ENCODE results near the gene AQP1. TPM values are rescaled to one million over a fixed set of nuclear protein-coding genes. Genes with fewer than 3 reads are reported as not detected.

AQP1 gene
- total RNA-seq, 1 donor from 2014 or later, result 6.9 TPM

DNA sequence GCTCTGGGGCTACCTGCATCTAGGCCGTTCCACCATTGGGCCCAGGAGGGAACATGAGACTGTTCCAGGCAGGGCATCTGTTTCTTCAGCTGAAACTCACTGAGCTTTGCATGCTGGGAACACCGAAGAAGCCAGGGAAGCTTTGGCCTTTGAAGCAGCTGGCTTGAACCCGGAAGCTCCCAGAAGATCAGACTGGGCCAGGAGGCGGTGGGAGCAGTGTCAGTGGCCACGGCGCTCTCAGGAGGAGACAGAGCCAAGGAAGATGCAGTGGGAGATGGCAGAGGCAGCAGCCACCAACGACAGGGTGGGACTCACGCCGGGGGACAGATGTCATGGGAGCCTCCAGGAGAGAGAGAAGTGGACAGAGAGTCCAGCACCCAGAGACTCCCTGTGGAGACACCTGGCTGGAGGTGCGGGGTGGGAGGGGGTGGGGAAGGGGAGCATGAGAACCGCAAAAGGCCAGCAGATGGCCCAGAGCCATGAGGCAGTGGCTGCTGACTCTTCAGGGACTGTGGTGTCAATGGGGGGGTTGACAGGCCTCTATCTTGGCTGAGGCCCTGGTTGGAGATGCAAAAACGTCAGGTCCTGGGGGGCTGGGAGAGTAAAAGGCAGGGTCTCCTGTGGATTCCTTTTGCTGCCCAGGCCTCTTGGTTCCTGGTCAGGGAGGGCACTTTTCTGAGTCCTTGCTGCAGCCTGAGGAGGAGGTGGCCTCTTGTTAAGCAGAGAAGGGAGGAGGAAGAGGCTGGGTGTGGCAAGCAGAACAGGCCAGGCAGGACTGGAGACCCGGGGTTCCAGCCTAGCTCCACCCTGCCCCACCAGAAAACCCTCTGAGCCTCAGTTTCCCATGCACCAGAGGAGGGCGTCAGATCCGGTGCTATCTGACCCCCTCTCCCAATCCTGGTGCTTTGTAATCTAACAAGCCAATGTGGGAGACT lies 6.3 kb upstream of the AQP1 start:
- DNase-seq (ENCODE audit: extremely low read depth, low read depth, low spot score), result no peak

DNA sequence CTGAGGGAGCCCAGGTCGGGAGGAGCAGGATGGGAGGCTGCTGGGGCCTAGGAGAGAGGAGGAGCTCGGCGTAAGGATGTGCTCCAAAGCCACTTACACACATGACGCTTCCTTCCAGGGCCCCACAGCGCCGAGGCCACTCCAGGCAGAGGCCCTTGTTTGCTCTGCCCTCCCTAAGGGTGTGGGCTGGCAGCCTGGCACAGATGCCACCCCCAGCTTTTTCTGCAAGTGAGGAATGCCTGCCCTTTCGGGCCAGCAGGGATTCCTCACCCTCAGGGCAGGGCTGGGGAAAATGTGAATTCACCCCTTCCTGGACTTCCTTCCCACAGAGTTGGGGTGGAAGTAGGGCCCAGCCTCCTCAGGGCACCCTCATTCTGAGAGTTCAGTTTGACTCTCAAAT lies 5.6 kb upstream of the AQP1 start:
- no peak for DNase-seq (ENCODE audit: extremely low read depth, low read depth, low spot score)

DNA sequence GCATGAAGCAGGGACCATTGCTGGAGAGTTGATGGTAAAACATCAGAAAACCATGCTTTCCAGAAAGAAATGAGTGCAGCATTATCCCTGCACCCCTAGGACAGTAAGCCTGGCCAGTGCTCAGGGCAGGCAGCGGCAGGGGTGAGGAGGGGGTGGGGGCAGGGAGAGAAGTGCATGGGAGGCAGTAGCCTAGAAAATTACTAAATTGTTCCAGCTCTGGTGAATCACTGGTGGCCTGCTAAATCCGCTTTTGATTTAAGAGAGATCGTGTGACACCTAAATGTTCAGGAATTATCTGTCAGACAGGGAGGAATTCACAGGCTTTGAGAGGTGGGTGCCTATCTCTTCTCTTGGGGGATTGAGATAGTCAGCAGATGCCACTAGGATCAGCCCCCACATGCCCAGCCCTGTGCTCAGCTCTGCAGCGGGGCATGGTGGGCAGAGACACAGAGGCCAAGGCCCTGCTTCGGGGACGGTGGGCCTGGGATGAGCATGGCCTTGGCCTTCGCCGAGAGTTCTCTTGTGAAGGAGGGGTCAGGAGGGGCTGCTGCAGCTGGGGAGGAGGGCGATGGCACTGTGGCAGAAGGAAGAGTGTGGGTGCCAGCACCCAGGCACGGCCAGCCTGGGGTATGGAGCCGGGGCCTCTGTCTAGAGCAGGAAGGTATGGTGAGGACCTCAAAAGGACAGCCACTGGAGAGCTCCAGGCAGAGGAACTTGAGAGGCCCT lies 5.0 kb upstream of the AQP1 start:
- no peak for DNase-seq (ENCODE audit: extremely low read depth, low read depth, low spot score)

DNA sequence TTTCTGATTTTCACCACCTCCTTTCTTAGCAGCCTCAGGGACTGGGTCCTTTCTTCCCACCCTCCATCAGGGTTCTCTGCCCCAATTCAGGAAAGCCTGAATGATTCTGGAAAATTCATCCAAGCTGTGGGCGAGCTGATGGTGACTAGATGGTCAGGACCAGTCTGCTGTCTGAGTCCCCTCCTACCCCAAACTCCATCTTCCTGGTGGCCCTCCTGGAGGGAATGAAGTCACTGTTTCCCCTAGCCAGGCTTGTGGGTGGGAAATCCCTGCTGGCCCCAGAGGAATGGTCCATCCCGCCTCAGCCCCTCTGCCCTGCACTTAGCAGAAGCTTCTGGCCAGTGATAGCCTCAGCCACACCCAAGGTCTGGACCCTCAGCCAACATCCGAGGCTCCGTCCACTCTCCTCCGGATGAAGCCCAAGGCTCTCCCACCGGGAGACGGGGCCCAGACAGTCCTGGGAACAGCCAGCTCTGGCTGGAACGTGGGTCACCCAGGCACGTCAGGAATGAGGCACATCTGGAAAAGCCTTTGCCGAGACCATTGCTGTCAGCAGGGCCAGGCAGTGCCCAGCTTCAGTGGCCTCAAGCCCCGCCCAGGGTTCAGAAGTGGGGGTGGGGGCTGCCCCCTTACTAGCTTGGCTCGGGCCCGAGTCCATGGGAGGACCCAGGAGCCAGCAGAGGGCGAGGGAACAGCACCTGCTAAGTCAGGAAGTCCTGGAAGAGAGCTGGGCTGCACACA lies 4.0 kb upstream of the AQP1 start:
- DNase-seq (ENCODE audit: extremely low read depth, low read depth, low spot score), result no peak

DNA sequence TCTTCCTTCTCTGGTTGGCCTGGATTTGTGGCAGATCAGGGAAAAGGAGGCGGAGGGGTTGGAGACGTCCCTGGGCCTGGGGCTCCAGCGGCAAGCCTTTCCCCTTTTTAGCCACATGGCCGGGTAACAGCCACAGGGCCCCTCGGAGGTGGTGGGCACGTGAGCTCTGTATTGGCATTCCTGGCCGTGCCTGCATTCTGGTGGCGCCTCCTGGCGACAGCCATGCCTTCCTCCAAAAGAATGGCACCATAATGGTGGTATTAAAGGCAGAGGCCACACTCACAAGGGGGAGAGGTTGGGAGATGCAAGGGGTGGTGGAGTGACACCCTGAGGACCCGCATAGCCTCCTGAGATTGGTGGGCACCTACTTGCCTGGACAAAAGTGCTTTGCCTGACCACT lies 3.0 kb upstream of the AQP1 start:
- no peak for DNase-seq (ENCODE audit: extremely low read depth, low read depth, low spot score)

DNA sequence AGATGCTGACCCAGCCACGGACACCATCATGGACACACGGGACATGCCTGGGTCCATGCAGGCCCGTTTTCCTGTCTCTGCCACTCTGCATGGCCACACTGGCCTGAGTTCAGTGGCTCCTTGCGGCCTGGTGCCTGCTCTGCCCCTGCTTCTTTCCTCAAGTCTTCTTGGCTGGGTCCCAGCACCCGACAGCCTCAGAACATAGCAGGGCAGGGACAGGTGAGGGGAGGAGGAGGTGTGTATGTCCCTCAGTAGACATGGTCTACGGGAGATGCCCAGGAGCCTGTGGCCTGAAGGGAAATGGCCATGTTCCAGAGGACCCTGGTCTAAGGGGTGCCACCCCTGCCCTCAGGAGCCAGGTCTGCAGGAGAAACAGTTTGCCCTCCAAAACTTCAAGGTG lies 2.2 kb upstream of the AQP1 start:
- no peak for DNase-seq (ENCODE audit: extremely low read depth, low read depth, low spot score)

DNA sequence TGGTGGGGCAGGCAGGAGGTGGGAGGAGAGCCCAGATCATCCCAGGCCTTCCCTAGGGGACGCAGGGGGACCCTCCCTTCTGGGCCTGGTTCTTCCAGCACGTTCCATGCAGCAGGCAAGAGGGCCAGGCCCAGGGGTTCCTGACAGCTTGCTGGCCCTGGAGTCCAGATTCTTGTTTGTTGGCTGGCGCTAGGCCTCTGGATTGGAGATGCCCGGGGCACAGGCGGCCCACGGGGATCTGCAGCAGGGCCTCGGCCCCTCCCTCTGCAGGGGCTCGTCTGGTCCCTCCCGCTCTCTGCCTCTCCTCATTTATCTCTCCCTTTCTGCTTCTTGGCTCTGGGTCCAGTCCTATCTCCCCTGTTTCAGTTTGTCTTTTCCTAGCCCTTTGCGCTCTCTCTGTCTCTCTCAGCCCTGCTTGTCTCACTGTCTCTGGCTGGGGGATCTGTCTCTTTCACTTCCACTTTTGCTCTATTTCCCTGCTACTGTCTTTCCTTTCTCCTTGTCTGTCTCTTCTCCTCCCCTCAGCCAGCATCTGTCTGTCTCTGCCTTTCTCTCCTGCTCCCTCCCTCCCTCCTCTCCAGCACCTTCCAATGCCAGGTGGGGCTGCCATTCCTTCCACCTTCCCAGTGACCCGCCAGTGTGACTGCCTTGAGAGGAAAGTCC lies 1.1 kb upstream of the AQP1 start:
- DNase-seq (ENCODE audit: extremely low read depth, low read depth, low spot score), result no peak

DNA sequence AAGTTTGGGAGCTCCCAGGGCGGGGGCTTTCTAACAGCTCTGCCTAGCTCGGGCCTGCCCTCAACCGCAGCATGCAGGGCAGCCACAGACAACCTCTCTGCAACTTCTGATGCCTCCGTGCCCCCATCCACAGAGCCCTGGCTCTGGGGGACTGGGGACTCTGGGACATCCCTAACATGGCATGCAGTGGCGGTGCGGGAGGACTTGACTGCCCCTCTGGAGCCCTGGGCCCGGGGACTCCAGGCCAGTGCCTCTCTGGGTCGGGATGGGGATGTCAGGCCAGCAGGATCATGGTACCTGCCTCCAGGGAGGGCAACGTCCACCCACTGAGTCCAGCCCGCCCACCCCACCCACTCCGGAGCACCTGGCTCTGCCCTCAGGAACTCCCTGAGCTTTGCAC lies 520 bp upstream of the AQP1 start:
- no peak for DNase-seq (ENCODE audit: extremely low read depth, low read depth, low spot score)

DNA sequence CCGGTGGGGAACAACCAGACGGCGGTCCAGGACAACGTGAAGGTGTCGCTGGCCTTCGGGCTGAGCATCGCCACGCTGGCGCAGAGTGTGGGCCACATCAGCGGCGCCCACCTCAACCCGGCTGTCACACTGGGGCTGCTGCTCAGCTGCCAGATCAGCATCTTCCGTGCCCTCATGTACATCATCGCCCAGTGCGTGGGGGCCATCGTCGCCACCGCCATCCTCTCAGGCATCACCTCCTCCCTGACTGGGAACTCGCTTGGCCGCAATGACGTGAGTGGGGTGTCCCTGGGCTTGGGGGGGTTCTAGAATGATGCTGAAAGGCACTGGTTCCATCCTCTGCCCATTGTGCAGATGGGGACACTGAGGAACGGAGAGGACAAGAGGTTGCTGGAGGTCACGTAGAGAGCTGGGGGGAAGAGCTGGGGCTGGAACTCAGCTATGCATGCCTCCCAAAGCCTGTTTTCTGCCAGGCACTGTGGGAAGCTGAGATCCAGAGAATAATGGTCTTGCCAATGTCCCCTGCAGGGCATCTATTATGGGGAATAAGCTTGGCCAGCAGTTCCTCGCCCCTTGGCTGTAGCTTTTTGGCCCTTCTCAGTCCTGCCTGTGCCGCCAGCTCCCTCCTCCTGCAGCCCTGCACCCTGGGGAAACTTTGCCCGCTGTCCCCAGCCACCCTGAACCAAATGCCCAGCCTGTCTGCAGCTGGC lies 523 bp downstream of the AQP1 start:
- no peak for DNase-seq (ENCODE audit: extremely low read depth, low read depth, low spot score)

DNA sequence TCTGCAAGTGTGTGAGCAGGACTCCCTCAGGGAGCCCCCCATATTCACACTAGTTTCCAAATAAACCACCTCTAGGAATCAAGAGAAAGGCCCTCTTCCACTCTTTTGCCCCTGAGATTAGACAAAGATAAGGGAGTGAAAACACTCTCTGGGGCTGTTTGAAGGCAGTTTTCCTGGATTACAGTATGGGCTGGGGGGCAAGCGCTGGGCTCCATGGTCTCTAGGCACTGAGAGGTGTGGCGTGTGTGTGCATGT lies 1.0 kb downstream of the AQP1 start:
- no peak for DNase-seq (ENCODE audit: extremely low read depth, low read depth, low spot score)

DNA sequence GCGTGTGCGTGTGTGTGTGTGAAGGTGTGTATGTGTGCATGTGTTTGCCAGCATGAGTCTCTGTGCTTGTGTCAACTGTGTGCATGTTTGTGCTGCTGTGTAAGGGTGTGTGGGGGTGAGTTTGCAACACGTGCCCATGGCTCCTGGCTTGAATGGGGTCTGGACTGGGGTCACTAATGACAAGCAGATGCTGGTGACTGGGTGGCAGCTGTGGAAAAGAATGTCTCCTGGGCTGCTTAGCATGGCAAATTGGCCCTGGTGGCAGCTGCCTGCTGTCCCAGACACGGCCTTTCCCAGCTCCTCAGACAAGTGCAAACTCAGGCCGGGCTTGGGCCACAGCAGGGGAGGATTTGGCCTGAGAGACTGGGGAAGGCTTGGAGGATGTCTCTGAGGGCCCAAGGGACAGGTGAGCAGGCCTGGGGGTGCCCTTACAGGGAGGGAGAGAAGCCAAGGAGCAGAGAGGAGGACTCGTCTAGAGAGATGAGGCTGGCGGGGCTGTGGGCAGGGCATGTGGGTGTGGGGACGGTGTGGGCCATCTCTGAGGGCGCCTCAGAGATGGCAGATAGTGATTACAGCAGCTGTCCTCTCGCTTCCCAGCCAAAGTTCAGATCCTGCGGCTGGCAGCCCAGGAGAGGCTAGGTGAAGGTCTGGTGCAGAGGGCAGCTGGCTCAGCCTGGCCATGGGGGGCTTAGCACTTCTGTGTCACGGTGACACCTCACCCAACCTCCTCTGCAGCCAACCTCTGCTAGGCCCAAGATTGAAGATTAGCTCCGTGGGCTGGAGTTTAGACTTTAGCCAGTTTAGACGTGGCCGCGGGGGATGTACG lies 1.5 kb downstream of the AQP1 start:
- DNase-seq (ENCODE audit: extremely low read depth, low read depth, low spot score), result no peak

DNA sequence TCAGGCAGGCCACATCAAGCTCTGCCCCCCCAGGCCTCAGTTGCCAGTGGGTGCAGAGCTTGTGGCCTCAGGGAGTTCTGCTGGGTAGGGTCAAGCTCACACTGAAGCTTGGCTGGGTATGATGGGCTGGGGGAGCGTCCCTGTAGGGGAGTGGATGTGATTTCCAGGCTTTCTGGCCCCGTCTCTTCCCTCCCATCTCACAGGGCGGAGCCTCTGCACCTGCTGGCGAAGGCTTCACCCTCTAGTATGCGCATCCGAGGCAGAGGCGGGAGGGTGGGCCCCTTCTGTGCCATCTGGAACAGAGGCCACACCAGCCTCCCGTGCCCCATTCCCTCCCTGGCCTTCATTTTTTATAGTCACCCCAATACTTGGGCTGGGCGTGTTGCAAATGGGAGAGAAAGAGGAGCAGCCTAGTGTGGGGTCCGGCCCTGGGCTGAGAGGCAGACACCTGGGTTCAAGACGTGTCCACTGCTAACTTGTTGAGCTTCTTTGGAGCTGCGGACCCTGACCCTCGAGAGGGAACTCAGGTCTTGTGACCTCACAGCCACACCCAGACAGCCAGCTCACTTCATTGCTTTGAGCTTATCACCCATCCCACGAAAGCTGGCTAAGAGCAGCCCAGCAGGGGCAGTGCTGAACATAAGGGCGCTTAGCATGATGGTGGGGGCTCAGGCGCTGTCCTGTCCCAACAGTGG lies 2.3 kb downstream of the AQP1 start:
- DNase-seq (ENCODE audit: extremely low read depth, low read depth, low spot score), result no peak

DNA sequence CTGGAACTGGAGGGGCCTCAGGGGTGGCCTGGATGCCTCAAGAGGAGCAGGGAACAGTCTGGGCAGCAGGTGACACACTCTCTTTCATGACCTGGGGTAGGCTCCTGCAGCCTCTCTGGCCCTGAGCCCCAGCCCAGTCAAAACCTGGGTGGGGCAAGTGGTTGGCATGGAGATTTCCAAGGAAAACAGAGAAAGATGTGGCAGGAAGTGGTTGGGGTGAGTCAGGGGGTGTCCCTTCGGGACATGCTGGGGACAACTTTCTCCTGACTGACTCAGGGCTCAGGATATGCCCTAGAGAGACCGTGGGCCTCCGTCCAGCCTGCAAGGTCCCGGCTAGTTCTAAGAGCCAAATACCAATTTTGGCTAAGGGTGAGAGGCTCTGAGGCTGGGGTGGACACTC lies 2.9 kb downstream of the AQP1 start:
- DNase-seq (ENCODE audit: extremely low read depth, low read depth, low spot score), result no peak

DNA sequence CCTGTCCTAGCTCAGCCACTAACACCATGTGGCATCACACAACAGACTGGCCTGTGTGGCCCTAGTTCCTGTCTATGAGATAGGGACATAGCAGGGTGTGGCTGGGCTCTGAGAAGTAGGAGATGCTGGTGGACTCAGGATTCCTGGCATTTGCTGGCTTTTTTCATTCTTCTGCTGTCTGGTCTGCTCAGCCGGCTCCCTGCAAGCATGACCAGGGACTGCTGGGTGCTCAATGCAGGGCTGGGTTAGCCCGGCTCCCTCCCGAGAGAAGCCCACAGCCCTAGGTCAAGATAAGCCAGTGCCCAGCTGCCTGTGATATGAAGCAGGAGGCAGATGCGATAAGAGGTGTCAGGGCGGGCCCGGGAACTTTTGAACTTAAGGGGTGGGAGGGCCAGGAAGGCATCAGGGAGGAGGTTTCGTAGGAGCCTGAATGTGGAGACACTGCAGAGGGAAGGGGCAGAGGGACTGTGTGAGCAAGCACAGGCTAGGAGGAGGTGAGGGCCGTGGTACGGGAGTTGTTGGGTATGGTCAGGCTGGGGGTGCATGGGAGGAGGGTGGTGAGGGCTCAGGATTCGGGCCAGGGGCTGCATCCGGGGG lies 3.5 kb downstream of the AQP1 start:
- DNase-seq (ENCODE audit: extremely low read depth, low read depth, low spot score), result no peak

DNA sequence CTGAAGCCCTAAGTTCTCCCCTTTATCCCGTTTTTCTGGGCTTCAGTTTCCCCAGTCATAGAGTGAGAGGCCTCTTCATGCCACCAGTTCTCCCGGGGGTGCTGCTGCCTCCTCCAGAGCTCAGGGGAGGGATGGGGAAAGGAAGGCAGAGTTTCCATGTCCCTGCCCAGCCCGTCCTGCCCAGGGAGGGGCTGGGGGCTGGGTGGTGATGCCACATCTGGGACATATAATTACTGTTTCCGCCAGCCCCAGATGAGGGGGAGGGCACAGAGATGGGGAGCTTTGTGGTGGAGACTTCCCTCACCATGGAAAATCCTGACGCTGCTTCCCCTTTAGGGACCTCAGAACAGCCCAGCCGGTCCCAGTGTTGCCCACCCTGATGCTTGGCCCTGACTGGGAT lies 4.1 kb downstream of the AQP1 start:
- DNase-seq (ENCODE audit: extremely low read depth, low read depth, low spot score), result no peak

DNA sequence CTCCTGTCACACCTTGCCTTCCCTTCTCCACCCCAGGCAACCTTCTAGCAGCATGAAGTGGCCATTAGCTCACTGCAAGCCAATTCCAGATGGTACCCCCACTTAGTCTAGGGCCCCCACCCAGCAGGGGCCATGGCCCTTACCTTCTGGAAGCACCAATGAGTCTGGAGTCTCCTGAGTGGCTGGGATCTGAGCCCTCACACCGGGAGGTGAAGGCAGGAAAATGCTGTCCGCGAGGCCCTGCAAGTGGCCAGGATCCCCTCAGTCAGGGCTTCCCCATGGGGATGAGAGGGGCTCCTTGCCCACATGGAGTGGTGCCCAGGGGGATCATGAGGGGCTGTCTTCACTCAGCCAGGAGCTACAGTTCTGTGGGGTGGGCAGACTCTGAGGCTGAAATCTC lies 4.6 kb downstream of the AQP1 start:
- DNase-seq (ENCODE audit: extremely low read depth, low read depth, low spot score), result no peak

DNA sequence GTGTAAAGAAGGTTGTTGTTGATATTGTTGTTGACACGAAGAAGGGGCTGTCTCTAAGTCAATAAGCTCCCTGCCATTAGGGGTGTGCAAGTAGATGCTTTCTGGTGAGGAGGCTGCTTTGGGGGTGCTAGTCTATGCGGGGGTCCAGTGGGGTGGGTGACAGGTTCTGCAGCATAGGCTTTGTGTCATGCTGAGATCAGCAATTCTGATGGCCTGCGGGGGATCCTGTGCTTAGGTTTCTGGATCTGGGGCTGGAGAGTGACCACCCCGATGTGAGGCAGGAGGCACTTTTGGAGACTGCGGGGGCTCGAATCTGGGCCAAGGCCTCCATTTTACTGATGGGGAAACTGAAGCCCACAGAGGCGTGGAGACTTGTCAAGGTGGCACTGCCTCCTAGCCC lies 5.1 kb downstream of the AQP1 start:
- no peak for DNase-seq (ENCODE audit: extremely low read depth, low read depth, low spot score)

DNA sequence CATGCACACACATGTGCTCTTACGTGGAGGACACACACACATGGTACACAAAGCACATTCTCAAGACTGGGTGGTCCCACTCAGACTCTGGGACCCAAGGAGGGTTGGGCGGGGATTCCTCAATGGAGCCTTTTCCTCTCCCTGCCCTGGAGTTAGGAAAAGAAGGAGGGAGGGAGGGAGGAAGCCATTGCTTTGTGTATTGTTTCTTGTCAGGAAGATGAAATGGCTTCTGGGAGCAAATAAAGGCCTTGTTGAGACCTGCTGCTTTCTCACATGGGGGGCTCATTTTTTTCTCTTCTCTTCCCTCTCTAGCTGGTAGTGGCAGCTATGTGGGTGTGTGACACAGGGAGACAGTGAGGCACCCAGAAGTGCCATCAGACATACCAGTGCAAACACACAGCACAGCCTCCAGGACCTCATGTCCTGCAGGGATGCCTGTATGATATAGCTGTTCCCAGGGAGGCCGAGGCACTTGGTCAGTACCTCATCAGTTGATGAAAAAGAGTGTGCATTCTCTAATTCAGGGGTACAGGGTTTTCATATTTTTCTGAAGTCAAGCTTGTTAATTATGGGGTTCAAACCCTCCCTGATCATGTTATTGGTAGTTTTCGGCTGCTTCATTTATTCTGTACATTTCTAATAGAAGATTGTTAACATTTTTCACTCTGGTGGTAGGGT lies 5.7 kb downstream of the AQP1 start:
- DNase-seq (ENCODE audit: extremely low read depth, low read depth, low spot score), result no peak
